Hepatocyte (in vitro differentiated cells): Measurements from ENCODE around the gene SMAD3. TPM values are rescaled to one million over a fixed set of nuclear protein-coding genes. Genes with fewer than 3 reads are reported as not detected.

Experiments
- DNase-seq: peaks from one replicate; pipeline ENCODE4 v3.0.0-alpha.2; 2016; ENCODE audit warnings: low spot score
- H2AFZ ChIP-seq: fragments of 200-600 bp; sonication (generic); 2 replicates; pipeline ENCODE4 v1.6.0; 2016; ENCODE audit warnings: antibody characterized with exemption, mild to moderate bottlenecking
- H3K27ac ChIP-seq: fragments of 200-600 bp; sonication (generic); 2 replicates; pipeline ENCODE4 v1.5.1; 2016; ENCODE audit warnings: mild to moderate bottlenecking
- H3K27me3 ChIP-seq: fragments of 200-600 bp; sonication (generic); 2 replicates; pipeline ENCODE4 v1.6.1; 2016
- H3K36me3 ChIP-seq: fragments of 200-600 bp; sonication (generic); replicated peaks from 2 replicates; pipeline ENCODE4 v1.5.1; 2016; ENCODE audit warnings: low read depth; ENCODE audit not compliant: insufficient read depth
- H3K4me1 ChIP-seq: fragments of 200-600 bp; sonication (generic); 2 replicates; pipeline ENCODE4 v1.5.1; 2016; ENCODE audit warnings: mild to moderate bottlenecking, moderate library complexity; ENCODE audit not compliant: insufficient read depth
- H3K4me2 ChIP-seq: fragments of 200-600 bp; sonication (generic); 2 replicates; pipeline ENCODE4 v1.6.0; 2016
- H3K4me3 ChIP-seq: fragments of 200-600 bp; sonication (generic); 2 replicates; pipeline ENCODE4 v1.5.1; 2016; ENCODE audit warnings: mild to moderate bottlenecking
- H3K79me2 ChIP-seq: fragments of 200-600 bp; sonication (generic); 2 replicates; pipeline ENCODE4 v1.6.0; 2017; ENCODE audit warnings: mild to moderate bottlenecking
- H3K9me2 ChIP-seq: fragments of 200-600 bp; sonication (generic); replicated peaks from 2 replicates; pipeline ENCODE4 v1.6.0; 2017; ENCODE audit warnings: mild to moderate bottlenecking; ENCODE audit not compliant: insufficient read depth
- H3K9me3 ChIP-seq: fragments of 200-600 bp; sonication (generic); 2 replicates; pipeline ENCODE4 v1.5.1; 2016; ENCODE audit warnings: low read depth, mild to moderate bottlenecking
- H4K20me1 ChIP-seq: fragments of 200-600 bp; sonication (generic); 2 replicates; pipeline ENCODE4 v1.6.0; 2016; ENCODE audit warnings: mild to moderate bottlenecking; ENCODE audit not compliant: insufficient read depth, poor library complexity, severe bottlenecking
- EZH2 ChIP-seq: fragments of 200-600 bp; sonication (generic); IDR thresholded peaks from 2 replicates; pipeline ENCODE4 v1.6.1; 2016; ENCODE audit warnings: antibody characterized with exemption, mild to moderate bottlenecking, borderline replicate concordance
- EZH2phosphoT487 ChIP-seq: fragments of 200-600 bp; sonication (generic); IDR thresholded peaks from one replicate; pipeline ENCODE4 v1.6.1; 2018; ENCODE audit warnings: antibody characterized with exemption, mild to moderate bottlenecking, low read depth, moderate library complexity; ENCODE audit not compliant: unreplicated experiment, severe bottlenecking
- WGBS: methylation state at CpG from one replicate; pipeline ENCODE4 v1.1.6; 2016; ENCODE audit warnings: low lambda C conversion rate; ENCODE audit errors: missing lambda C conversion rate; 5-methylcytosine and 5-hydroxymethylcytosine counted together
- polyA plus RNA-seq: library from polyadenylated mRNA; unstranded; fragments of >200 nt; fragmentation: Nextera tagmentation; extraction: Ambion mirVana; gene quantifications from 2 replicates; pipeline ENCODE4 v1.2.1, GENCODE V29; 2016
- total RNA-seq: library from RNA; depleted of rRNA; stranded (reverse); fragments of >200 nt; gene quantifications from 2 replicates; pipeline ENCODE4 v1.2.3, GENCODE V29; 2014
- TF ChIP-seq, protein P1 (sequence below): fragments of 200-600 bp; sonication (generic); IDR thresholded peaks from 2 replicates; pipeline ENCODE4 v1.5.1; 2016; ENCODE audit warnings: antibody characterized with exemption, mild to moderate bottlenecking; ENCODE audit not compliant: poor library complexity

The SMAD3 gene
- total and polyA plus RNA-seq, 2 experiments from 2014 or later = 24.7 to 32.2 TPM

DNA sequence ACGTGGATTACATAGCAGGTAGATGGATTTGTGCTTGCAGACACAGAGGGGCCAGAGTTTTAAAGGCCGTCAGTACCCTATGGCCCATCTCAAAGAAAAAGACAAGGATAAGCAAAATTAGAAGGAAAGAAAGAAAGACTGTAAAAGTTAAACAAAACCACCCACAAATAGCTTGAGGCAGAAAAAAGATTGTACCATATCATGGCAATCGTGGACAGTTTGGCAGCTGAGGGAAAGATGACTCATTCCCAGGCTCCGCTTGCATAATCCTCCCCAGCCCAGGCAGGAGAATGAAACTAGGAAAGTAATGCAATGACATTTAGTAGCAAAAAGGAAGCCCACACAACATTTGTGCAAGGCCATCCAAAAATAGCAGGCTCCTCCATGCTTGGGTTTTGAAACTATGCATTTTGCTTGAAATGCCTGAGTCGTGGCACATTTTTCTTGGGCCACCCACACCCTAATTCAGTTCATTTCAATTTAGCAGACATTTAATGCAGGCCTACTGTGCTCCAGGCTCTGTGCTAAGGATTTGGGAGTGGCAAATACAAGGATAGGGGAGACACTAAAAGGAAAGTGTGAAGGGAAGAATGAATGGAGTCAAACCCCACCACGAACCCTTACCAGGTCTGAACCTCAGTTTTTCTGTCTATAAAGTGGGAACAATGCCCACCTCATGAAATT lies 40.9 kb upstream of the SMAD3 start:
- peak; percentile 89 for DNase-seq
- Histone ChIP-seq H4K20me1 (no peaks in the 10 kb centered on the region), H3K27ac (peak overlapping the region; percentile 79), H3K4me2 (peak overlapping the region; percentile 40), H3K36me3 (no peaks in the 10 kb centered on the region), H2AFZ (no peak overlapping the region), H3K79me2 (no peaks in the 10 kb centered on the region), H3K4me1 (peaks cover 30% of the 10 kb centered on the region), H3K4me3 (no peak overlapping the region), H3K9me2 (no peaks in the 10 kb centered on the region), H3K27me3 (no peaks in the 10 kb centered on the region), H3K9me3 (no peaks in the 10 kb centered on the region)
- WGBS = 28% methylated on average over 6 of the region's 6 CpGs
- TF ChIP-seq, protein P1, sequence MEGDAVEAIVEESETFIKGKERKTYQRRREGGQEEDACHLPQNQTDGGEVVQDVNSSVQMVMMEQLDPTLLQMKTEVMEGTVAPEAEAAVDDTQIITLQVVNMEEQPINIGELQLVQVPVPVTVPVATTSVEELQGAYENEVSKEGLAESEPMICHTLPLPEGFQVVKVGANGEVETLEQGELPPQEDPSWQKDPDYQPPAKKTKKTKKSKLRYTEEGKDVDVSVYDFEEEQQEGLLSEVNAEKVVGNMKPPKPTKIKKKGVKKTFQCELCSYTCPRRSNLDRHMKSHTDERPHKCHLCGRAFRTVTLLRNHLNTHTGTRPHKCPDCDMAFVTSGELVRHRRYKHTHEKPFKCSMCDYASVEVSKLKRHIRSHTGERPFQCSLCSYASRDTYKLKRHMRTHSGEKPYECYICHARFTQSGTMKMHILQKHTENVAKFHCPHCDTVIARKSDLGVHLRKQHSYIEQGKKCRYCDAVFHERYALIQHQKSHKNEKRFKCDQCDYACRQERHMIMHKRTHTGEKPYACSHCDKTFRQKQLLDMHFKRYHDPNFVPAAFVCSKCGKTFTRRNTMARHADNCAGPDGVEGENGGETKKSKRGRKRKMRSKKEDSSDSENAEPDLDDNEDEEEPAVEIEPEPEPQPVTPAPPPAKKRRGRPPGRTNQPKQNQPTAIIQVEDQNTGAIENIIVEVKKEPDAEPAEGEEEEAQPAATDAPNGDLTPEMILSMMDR = no peak
- TF ChIP-seq EZH2 (no peak), EZH2phosphoT487 (no peak)

DNA sequence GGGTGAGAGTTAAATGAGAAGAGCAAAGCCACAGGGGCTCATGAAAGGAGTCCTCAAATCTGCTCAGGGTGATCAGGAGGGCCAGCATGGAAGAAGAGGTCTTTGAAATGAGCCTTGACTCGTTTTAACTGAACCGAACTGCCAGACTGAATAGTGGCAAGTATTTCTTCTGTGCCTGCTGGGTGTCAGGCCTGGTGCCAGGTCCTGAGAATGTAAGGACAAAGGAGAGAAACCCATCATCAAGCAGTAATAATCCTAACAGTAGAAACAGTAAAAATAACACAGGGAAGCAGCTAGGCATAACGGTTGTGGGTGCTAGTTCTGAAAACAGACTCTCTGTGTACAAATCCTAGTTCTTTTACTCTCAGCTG lies 40.4 kb upstream of the SMAD3 start:
- peaks cover 30% of the 10 kb centered on the region for H3K4me1 ChIP-seq
- TF ChIP-seq EZH2phosphoT487 = no peak
- no peak for TF ChIP-seq EZH2
- TF ChIP-seq, protein P1 = no peak
- H3K9me2 ChIP-seq = no peaks in the 10 kb centered on the region
- no peak overlapping the region for H3K4me3 ChIP-seq
- no peaks in the 10 kb centered on the region for H4K20me1 ChIP-seq
- peak overlapping the region; percentile 76 for H3K27ac ChIP-seq
- H2AFZ ChIP-seq = no peak overlapping the region
- no peak overlapping the region for H3K4me2 ChIP-seq
- H3K9me3 ChIP-seq = no peaks in the 10 kb centered on the region
- H3K27me3 ChIP-seq = no peaks in the 10 kb centered on the region
- WGBS = 86% methylated on average over 3 of the region's 3 CpGs
- H3K36me3 ChIP-seq = no peaks in the 10 kb centered on the region
- H3K79me2 ChIP-seq = no peaks in the 10 kb centered on the region
- no peak for DNase-seq

DNA sequence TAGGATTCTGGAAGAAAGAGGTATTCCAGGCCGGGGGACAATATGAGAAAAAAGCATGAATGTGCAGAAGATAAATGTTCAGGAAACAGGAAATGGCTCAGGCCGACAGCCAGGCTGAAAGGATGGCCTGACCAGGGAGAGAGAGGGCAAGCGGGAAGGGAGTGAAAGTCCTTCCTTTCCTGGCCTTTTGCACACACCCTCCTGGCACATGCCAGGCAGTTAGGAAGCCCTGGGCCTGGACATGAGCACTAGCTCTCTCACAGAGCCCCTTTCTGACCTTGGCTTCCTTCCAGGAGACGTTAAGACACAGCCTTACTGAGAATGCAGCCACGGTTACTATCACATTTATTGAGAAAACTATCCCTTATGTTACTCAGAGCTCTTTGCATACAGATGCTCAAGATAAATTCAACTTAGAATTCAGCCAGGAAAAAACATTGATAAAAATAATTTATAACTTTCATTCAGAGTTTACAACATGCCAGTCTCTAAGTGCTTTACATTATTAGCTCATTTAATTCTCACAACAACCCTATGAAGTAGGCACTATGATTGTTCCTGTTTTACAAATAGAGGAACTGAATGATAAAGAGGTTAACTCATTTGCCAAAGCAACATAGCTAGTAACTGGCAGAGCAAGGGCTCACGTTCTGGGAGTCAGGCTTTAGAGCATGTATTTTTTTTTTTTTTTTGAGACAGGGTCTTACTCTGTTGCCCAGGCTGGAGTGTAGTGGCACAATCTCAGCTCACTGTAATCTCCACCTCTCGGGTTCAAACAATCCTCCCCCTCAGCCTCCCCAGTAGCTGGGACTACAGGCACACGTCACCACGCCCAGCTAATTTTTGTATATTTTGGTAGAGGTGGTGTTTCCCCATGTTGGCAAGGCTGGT lies 39.4 kb upstream of the SMAD3 start:
- Histone ChIP-seq H3K27ac (peak overlapping the region; percentile 76), H3K4me1 (peaks cover 38% of the 10 kb centered on the region), H3K27me3 (no peaks in the 10 kb centered on the region), H3K36me3 (no peaks in the 10 kb centered on the region), H3K9me3 (no peaks in the 10 kb centered on the region), H3K9me2 (no peaks in the 10 kb centered on the region), H3K4me2 (peak overlapping the region; percentile 13), H4K20me1 (no peaks in the 10 kb centered on the region), H3K79me2 (no peaks in the 10 kb centered on the region), H3K4me3 (no peak overlapping the region), H2AFZ (no peak overlapping the region)
- TF ChIP-seq, protein P1 = no peak
- TF ChIP-seq EZH2 (no peak), EZH2phosphoT487 (no peak)
- WGBS = 57% methylated on average over 9 of the region's 9 CpGs
- no peak for DNase-seq
